Frontal cortex (tissue), 4 donors: ENCODE data around the gene RPS19. TPM values are rescaled to one million over a fixed set of nuclear protein-coding genes. Genes with fewer than 3 reads are reported as not detected.
"Not testable (repeated sequence)": the region's sequence is repeated elsewhere in the genome, so short reads cannot be mapped to it uniquely, and the experiment has no call there.

Experiments used
- DNase-seq, 2 donors: peaks; one replicate each; pipeline ENCODE4 v3.0.0; 2012; ENCODE audit warnings: low spot score in 2 of 2
- FAIRE-seq: peaks from 2 replicates; lab custom pipeline; 2012; peaks lifted over from hg19 to GRCh38; lab: Jason Lieb, UNC
- total RNA-seq: library from RNA; depleted of rRNA; stranded (reverse); fragments of >200 nt; gene quantifications from one replicate; pipeline ENCODE4 v1.2.3, GENCODE V29; 2014
- donor health status: control.
- donor health status: control.
- donor health status: control.

Gene RPS19
- total RNA-seq, 1 donor from 2014 or later, result 395 TPM

DNA sequence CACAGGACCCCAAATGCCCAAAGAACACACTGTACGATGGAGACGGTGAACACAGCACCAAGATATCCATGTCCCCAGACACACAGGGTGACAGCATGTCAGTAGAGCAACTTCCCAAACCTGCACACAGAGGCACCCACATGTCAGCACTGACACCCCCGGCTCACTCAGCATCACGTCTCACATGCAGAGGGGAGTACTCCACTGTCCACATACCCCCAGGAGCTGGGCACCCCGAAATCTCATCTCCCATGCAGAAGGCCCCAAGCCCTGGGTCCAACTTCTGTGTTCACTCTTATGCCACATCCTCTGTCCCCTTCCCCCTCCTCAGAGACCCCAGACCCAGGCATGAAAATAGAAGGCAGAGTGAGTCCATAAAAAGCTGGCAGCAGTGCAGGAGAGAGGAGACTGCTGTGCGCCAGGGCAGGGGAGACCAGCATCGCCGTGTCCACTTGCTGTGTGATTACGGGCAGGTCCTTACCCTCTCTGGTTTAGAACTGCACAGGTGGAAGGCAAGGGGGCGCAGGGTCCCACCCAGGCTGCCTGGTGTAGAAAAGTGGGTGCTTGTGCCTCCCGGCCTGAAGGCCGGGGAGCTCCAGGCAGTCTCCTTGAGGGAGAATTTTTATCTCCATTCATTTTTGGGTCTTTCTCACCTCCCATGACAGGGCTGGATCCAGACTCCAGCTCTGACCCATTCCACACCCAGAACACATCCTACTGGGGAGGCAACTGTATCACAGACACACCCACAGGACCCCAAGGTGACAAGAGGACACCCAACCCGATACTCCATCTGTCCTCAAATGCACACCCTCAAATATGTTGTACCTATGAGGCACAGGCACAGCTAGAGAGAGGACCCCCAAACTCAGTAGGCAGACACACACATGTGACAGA lies 51.2 kb downstream of the RPS19 start:
- DNase-seq (no peak), FAIRE-seq (no peak)

DNA sequence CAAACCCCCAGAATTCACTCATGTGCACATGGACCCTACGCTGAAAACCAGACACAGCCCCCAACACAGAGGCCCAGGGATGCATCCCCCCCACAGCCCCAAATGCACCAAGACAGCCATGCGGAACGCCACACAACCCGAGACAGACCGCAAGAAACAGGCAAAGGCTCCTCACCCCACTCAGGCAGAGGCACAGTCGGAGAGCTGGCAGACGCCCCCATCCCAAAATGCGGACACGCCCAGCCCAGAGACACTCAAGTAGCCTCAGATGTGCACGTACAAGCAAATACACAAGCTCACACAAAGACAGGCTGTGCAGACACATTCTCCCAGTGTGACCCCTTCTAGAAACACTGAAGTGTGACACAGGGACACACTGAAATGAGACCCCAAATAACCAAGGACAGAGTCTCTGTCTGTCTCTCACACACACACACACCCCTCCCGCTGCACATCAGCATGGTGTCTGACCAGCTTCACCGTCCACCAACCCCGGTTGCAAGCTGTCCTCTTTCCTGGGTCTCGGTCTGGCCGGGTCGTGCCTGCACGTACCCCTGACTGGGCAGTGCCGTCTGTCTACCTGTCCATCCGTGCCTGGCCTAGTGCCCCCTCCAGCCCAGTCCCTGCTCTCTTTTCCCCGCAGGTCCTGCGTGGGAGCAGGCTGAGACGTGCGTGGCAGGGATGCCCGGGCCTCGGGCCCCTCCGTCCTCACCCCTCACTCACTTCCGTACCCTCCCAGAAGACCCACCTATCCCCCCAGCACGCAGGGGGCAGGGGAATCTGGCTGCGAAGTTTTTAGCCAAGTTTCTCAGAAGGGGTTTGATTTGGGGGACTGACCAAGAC lies 52.1 kb downstream of the RPS19 start:
- DNase-seq, result no peak
- no peak for FAIRE-seq

DNA sequence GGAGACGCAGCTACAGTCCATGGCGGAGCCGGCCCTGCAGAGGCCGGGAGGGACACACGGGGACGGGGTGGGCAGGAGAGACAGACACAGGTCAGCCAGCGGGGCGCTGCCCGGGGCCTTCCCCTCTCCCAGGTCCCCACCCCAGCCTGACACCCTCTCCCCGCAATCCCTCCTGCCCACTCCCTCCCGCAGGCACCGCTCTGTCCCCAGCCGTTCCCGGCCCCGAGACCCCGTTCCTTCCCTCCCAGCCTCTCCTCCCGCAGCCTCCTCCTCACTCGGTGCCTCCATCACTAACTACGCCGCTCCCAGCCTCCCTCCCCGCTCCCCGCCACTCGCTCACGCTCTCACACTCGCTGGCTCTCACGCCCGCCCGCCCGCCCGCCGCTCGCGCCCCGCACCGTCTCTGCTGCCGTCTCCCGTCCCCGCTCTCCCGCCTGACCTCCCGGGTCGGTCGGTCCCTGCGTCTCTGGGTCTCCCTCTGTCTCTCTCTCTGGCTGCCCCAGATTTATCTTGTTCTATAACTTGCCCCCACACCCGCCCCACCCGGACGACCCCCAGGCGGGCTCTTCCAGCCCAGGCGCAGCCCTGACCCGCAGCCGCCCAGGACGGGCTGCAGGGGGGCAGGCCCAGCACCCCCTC lies 53.0 kb downstream of the RPS19 start:
- FAIRE-seq (no peak), DNase-seq (peak in 1 of 2 donors; percentile 59)

DNA sequence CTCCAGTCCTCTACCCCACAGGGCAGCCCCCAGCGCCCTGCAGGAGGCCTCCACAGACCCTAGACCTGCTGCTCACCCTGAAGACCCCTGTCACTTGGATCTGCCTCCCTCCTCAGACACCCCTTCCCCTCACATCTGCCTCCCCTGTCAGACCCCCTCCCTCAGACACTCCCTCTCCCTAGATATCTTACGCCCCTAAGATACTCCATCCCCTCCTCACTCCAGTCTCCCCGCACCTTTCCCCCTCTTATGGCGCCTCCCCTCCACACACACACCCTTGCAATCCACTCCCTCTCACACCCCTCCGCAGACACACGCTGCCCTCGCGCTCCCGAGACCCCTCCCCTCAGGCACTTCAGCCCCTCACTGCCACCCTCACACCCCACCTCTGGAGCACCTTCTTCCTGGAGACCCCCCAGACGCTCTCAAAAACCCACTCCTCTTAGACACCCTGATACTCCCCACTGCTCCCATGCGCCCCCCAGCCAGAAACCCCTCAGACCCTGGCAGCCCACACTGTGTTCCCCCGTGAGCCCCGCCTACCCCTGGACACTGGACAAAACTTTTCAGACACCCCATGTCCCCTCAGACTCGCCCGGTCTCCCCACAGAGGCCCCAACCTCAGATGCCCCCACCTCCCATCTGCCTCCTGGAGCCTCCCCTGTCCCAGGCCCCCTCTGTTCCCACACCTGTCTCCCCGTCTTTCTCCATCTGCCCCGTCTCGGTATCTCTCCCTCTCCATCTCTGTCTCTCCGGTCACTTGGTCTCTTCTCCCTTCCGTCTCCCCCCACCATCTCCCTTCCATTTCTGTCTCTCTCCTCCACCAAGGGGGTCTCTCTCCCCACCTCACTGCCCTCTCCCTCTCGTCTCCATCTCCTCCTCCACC lies 53.7 kb downstream of the RPS19 start:
- DNase-seq, result no peak
- no peak for FAIRE-seq

DNA sequence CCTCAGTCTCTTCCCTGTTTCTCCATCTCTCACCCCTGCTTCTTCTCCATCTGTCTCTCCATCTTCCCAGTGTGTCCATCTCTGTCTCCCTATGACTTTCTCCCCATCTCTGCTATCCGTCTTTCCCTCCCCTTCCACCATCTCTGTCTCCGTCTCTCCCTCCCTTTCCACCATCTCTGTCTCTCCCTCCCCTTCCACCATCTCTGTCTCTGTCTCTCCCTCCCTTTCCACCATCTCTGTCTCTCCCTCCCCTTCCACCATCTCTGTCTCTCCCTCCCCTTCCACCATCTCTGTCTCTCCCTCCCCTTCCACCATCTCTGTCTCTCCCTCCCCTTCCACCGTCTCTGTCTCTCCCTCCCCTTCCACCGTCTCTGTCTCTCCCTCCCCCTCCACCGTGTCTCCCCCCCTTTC lies 54.4 kb downstream of the RPS19 start:
- FAIRE-seq, result not testable (repeated sequence)

DNA sequence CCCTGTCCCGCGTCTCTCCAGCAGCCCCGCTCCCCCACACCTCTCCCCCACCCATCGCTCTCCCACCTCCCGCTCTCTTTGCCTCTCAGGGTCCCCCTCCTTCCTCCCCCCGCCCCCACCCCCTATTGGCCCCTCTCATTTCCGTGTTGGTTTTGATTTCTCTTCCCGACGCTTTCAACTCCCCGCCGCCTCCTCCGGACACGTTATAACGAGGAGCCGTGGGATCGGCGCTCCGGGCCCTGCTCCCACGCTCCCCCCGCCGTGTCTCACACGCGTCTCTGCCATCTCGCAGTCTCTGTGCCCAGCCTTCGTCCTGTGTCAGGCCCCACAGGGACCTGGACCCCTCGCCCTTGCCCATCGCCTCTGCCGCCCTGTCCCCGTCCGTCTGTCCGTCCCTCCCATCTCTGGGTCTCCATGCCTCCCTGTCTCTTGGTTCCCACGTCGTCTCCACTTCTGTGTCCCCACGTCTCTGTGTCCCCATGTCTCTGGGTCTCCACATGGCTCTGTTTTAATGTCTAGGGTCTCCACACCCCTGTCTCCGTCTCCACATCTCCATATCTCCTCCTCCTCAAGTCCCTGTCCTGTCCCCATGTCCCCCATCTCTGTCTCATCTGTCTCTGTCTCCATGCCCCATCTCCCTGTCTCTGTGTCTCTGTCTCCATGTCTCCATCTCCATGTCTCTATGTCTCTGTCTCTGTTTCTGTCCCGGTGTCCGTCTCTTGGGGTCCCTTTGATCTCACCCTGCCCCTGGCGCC lies 55.1 kb downstream of the RPS19 start:
- DNase-seq, result no peak
- no peak for FAIRE-seq

More for the DNA sequence above, 54.4 kb downstream of the RPS19 start:
- not testable (repeated sequence) for DNase-seq

DNA sequence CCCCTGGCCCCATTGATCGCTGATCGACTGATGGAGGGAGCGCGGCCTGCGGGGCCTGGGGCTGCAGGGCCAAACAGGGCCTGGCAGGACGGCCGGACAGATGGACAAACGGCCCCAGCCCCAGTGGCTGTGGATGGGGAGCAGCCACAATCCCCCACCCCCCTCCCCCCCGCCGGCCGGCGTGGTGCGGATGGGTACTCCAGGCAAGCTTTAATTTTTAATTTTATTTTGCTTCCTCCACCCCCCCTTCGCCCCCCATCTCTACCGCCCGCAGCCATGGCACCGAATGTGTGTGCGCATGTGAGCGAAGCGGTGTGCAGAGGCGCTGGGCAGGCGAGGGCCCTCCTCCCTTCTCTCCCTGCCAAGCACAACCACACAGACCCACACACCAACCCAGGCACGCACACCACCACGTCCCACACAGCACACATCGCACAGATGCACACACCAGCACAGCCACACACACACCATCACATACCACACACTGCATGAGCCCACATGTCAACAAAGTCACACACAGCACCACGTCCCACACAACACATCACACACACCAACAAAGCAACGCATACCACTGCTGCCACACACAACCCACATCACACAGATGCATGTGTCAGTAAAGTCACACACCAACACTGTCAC lies 55.8 kb downstream of the RPS19 start:
- DNase-seq, result no peak
- no peak for FAIRE-seq

DNA sequence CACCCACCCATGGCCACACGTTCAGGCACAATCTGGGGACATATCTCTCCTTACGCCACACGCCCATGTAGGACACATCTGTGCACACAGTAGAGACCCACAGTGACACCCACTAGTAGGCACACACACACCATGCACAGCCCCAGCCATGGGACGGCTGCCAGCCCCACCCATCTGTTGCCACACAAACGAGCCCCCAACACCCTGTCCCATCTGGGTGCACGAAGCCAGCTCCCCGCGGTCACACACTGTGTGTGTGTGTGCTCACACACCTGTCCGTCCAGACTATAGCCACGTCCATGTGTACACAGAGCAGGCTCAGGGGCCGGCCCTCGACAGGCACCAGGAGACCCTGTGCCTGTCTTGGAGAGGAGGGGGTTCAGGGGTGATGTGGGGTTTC lies 57.6 kb downstream of the RPS19 start:
- FAIRE-seq, result no peak
- DNase-seq, result no peak

DNA sequence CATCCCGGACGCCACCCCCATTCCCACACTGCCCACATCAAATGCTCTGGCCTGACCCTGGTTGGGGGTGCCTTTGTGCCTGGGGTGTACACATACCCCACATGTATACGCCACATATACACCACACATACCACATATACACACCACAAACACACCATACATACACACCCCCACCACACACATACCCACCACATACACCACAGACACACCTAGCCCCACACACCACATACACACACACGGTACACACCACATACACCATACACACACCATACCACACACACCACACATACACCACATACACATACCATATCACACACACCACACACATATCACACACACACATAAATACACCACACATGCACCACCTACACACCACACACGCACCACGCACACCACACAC lies 58.0 kb downstream of the RPS19 start:
- FAIRE-seq (no peak), DNase-seq (no peak)

DNA sequence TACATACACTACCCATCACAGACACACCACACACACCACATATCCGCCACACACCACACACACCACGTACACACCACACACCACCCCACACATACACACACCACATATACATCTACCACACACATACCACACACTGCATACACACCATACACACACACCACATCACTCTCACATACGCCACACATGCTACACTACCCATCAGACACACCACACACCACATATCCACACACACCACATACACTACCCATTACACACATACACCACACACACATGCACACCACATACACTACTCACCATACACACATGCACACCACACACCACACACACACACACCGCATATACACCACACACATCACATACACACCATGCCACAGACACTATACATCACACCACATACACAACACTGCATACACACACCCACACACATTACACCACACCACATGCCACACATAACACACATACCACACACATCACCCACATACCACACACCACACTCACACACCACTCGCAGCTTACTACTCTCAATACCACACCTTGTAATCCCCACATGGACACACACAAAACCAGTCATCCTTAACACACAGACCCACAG lies 58.7 kb downstream of the RPS19 start:
- DNase-seq, result no peak
- no peak for FAIRE-seq

DNA sequence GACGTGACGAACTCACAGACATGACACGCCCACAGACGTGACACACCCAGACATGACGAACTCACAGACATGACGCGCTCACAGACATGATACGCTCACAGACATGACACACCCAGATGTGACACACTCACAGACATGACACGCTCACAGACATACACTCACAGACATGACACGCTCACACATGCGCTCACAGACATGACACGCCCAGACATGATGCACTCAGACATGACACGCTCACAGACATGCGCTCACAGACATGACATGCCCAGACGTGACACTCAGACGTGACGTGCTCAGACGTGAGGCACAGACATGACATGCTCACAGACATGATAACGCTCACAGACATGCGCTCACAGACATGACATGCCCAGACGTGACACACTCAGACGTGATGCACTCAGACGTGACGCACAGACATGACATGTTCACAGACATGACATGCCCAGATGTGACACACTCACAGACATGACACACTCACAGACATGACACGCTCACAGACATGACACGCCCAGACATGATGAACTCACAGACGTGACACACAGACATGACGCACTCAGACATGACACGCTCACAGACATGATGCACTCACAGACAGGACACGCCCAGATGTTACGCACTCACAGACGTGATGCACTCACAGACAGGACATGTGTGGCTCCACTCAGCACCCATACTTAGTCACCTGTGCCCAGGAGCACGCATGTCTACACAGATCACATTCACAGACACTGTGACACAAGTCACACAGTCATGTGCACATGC lies 60.1 kb downstream of the RPS19 start:
- DNase-seq, result no peak
- FAIRE-seq, result no peak

DNA sequence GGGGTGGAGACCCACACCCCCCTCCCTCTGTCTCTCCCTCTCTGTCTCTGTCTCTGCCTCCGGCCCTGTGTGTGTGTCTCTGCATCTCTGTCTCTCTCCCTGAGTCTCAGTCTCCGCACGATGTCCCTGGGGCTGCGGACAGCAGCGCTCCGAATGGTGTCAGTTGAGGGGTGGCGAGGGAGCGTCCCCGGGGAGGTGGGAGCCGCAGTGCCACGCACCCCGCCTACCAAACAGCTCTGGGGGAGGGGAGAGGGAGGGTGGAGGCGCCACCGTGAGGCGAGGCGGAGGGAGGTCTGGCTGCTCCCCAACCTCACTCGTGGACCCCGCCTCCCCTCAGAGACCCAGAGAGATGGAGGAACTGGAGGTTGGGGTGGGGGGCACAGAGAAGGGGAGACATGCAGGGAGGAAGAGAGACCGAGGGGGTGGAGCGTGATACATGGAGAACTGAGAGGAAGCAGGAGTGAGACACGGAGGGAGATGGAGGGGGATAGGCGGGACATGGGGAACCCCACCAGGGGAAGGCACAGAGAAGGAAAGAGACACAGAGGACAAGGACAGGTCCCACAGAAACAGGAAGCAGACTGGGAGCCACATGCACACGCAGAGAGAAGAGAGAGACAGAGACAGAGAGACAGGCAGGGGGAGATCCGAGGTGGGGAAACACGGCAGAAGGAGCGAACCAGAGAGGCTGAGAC lies 61.0 kb downstream of the RPS19 start:
- FAIRE-seq (no peak), DNase-seq (no peak)

DNA sequence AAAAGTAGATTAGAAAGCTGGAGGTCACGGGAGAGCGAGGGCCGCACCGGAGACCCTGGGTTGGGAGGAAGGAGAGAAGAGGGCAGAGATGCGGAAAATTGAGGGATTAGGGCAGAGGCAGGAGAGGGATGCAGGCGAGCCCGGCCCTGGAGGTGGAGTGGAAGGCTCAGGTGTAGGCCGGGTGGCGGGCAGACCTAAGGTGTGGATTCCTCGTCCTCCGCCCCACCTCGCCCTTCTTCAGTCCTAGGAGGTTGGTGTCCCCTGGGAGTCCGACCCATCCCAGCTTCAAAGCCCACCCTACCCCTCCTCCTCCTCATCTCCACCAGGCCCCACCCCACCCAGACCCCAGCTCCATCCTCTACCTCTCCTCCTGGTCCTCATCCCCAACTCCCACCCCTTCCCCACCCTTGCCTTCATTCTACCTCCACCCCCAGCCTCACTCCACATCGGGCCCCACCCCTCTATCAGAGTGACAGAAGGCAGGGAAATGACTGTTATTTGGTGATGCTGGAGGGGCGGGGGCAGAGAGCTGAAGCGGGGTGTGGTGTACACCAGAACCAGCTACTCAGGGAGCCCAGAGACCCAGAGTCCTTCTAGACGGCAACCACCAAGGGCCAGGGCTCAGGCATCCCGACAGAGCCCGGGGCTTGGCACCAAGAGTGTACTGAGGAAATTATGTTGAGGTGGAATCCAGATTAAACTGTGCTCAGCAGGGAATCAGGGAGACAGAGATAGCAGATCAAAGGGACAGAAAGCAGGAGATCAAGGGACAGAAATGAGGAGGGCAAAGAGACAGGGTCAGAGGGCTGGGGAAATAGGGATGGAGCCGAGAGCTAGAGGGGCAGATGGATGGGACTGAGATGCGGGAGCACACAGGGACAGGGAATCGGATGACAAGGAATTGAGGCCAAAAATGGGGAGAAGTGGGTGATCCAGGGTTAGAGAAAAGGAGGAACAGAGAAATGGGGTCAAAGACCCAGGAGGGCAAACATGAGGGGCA lies 61.8 kb downstream of the RPS19 start:
- DNase-seq (no peak), FAIRE-seq (no peak)
